Activated CD8-positive, alpha-beta T cell treated with anti-CD3 and anti-CD28 coated beads for 36 hours (primary cell): ENCODE results near the gene SAP30BP. TPM values are rescaled to one million over a fixed set of nuclear protein-coding genes. Genes with fewer than 3 reads are reported as not detected.

Source experiments
- ATAC-seq: fragments of 200-7000 bp; cut with Tn5 transposase; one replicate; pipeline ENCODE4 v1.10.0; 2021; ENCODE audit warnings: mild to moderate bottlenecking, moderate library complexity
- CTCF ChIA-PET: fragments of 350-600 bp; sonication (Branson Sonifier 250); formaldehyde crosslinking; loops from one replicate; lab custom pipeline; 2021; ENCODE audit warnings: antibody characterized with exemption; lab: Charles Lee
- POLR2A ChIA-PET: fragments of 350-600 bp; sonication (Branson Sonifier 250); formaldehyde crosslinking; loops from one replicate; lab custom pipeline; 2021; ENCODE audit warnings: antibody characterized with exemption; lab: Charles Lee
- DNase-seq: peaks from one replicate; pipeline ENCODE4 v3.0.0-alpha.2; 2020
- H3K27ac Mint-ChIP-seq: one replicate; pipeline ENCODE4 v1.8.0; 2021; ENCODE audit warnings: mild to moderate bottlenecking, mixed read lengths
- H3K27me3 Mint-ChIP-seq: one replicate; pipeline ENCODE4 v1.8.0; 2021; ENCODE audit warnings: mixed read lengths
- H3K36me3 Mint-ChIP-seq: one replicate; pipeline ENCODE4 v1.8.0; 2021; ENCODE audit warnings: low read depth, mixed read lengths
- H3K4me1 Mint-ChIP-seq: one replicate; pipeline ENCODE4 v1.8.0; 2021; ENCODE audit warnings: low read depth, mixed read lengths
- H3K4me3 Mint-ChIP-seq: one replicate; pipeline ENCODE4 v1.8.0; 2021; ENCODE audit warnings: mild to moderate bottlenecking, moderate library complexity, mixed read lengths
- H3K9me3 Mint-ChIP-seq: one replicate; pipeline ENCODE4 v1.8.0; 2021; ENCODE audit warnings: mixed read lengths
- intact Hi-C: fragments of 100-400 bp; cut with micrococcal nuclease; formaldehyde crosslinking; loops from one replicate; pipeline ENCODE4 v1.10.0; 2022
- total RNA-seq, 2 experiments: library from RNA; stranded (reverse); gene quantifications; one replicate each; pipeline ENCODE4 v1.2.3, GENCODE V29; 2021
- TF ChIP-seq, protein P1 (sequence below): fragments of 200-600 bp; IDR thresholded peaks from one replicate; pipeline ENCODE4 v1.8.0; 2022; ENCODE audit warnings: antibody characterized with exemption, mild to moderate bottlenecking

The SAP30BP gene
- total RNA-seq, 2 experiments from 2014 or later = 73.0 to 75.8 TPM

DNA sequence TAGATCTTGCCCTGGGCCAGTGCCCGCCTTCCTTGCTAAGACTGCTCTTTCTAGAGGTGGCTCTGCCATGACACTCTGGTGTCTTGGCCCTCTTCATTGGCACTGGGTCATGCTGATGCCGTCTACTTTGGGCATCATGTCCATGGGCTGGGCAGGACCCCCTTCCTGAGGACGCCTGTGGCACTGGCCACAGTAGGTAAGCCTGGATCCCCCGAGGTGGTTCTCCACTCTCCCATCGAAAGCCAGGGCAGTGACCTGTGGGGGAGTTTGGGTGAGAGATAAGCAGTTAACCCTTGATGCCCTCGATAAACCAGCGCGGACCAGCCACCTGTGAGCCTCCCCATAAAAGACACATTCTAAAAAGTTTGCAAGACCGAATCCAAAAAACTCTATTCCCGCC is 34.1 kb downstream of the SAP30BP start:
- intact Hi-C loops = no loop called here
- Mint-ChIP-seq H3K27me3 (no peaks in the 10 kb centered on the region), H3K36me3 (peaks cover 16% of the 10 kb centered on the region), H3K4me1 (no peaks in the 10 kb centered on the region), H3K27ac (no peak overlapping the region), H3K9me3 (no peaks in the 10 kb centered on the region), H3K4me3 (no peak overlapping the region)
- ChIA-PET CTCF (interaction anchor here (0.7 kb wide), 1 partner anchor 46 kb away, joined by 3 read pairs; no protein-coding TSS in a partner anchor), POLR2A (no interaction called here)
- ATAC-seq (no peak), DNase-seq (no peak)
- TF ChIP-seq, protein P1, sequence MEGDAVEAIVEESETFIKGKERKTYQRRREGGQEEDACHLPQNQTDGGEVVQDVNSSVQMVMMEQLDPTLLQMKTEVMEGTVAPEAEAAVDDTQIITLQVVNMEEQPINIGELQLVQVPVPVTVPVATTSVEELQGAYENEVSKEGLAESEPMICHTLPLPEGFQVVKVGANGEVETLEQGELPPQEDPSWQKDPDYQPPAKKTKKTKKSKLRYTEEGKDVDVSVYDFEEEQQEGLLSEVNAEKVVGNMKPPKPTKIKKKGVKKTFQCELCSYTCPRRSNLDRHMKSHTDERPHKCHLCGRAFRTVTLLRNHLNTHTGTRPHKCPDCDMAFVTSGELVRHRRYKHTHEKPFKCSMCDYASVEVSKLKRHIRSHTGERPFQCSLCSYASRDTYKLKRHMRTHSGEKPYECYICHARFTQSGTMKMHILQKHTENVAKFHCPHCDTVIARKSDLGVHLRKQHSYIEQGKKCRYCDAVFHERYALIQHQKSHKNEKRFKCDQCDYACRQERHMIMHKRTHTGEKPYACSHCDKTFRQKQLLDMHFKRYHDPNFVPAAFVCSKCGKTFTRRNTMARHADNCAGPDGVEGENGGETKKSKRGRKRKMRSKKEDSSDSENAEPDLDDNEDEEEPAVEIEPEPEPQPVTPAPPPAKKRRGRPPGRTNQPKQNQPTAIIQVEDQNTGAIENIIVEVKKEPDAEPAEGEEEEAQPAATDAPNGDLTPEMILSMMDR = no peak

DNA sequence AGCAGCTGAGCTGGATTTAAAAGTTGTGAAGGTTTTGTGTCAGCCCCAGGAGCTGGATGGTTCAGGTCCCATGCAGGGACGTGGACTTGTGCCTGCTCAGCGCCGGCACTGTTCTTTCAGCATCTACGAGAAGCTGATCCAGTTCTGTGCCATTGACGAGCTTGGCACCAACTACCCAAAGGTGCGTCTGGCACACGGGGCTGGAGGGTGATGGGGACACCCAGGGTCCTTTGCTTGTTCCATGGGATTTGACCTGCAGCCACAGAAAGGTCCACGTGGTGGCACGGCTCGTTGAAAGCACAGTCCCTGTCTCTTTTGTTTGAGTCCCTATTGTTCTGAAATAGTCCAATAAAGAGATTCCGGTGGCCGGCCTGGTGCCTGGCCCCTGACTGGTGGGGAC is 36.1 kb downstream of the SAP30BP start:
- H3K27ac Mint-ChIP-seq = no peak overlapping the region
- POLR2A ChIA-PET = no interaction called here
- peaks cover 24% of the 10 kb centered on the region for H3K36me3 Mint-ChIP-seq
- H3K27me3 Mint-ChIP-seq = no peaks in the 10 kb centered on the region
- DNase-seq (no peak), ATAC-seq (no peak)
- CTCF ChIA-PET = interaction anchor here (1.0 to 2.5 kb wide), 5 partner anchors 19 to 70 kb away, joined by 3 to 11 read pairs (median 5); partner anchors contain the start of gene SMIM5
- H3K9me3 Mint-ChIP-seq = no peaks in the 10 kb centered on the region
- H3K4me1 Mint-ChIP-seq = no peaks in the 10 kb centered on the region
- intact Hi-C loops = no loop called here
- TF ChIP-seq, protein P1 = no peak
- no peak overlapping the region for H3K4me3 Mint-ChIP-seq

GRCh38 chr17:75703591-75703990 is 36.5 kb downstream of the SAP30BP start:
- ATAC-seq (no peak), DNase-seq (no peak)
- ChIA-PET CTCF (interaction anchor here (1.0 to 2.5 kb wide), 5 partner anchors 19 to 70 kb away, joined by 3 to 11 read pairs (median 5); partner anchors contain the start of gene SMIM5), POLR2A (no interaction called here)
- TF ChIP-seq, protein P1 = no peak
- no peaks in the 10 kb centered on the region for H3K4me1 Mint-ChIP-seq
- H3K36me3 Mint-ChIP-seq = peaks cover 24% of the 10 kb centered on the region
- H3K4me3 Mint-ChIP-seq = no peak overlapping the region
- no peaks in the 10 kb centered on the region for H3K9me3 Mint-ChIP-seq
- no peak overlapping the region for H3K27ac Mint-ChIP-seq
- H3K27me3 Mint-ChIP-seq = no peaks in the 10 kb centered on the region
- intact Hi-C loops = no loop called here

GRCh38 chr17:75704963-75705875 is 38.1 kb downstream of the SAP30BP start:
- no peak for ATAC-seq
- no peak overlapping the region for H3K4me3 Mint-ChIP-seq
- H3K36me3 Mint-ChIP-seq = peaks cover 20% of the 10 kb centered on the region
- ChIA-PET POLR2A (no interaction called here), CTCF (interaction anchor here (0.9 to 1.9 kb wide), 5 partner anchors 33 to 48 kb away, joined by 3 to 6 read pairs (median 4); no protein-coding TSS in a partner anchor)
- intact Hi-C loops = no loop called here
- TF ChIP-seq, protein P1 = no peak
- no peak overlapping the region for H3K27ac Mint-ChIP-seq
- no peaks in the 10 kb centered on the region for H3K4me1 Mint-ChIP-seq
- no peaks in the 10 kb centered on the region for H3K9me3 Mint-ChIP-seq
- no peak for DNase-seq
- no peaks in the 10 kb centered on the region for H3K27me3 Mint-ChIP-seq
